H1 (cell line): Measurements from ENCODE around the gene SH2B2. TPM values are rescaled to one million over a fixed set of nuclear protein-coding genes. Genes with fewer than 3 reads are reported as not detected.
"Not testable (repeated sequence)": the region's sequence is repeated elsewhere in the genome, so short reads cannot be mapped to it uniquely, and the experiment has no call there.

Experiments
- CTCF ChIA-PET: fragments of 300-600 bp; sonication (Branson Sonifier 250); formaldehyde crosslinking; loops from one replicate; lab custom pipeline; 2021; ENCODE audit not compliant: partially characterized antibody; lab: Charles Lee
- POLR2A ChIA-PET: fragments of 300-600 bp; sonication (Branson Sonifier 250); formaldehyde crosslinking; loops from one replicate; lab custom pipeline; 2021; ENCODE audit warnings: inconsistent platforms; ENCODE audit not compliant: partially characterized antibody; lab: Charles Lee
- DNase-seq, 2 experiments: peaks; one replicate each; pipeline versions ENCODE4 v3.0.0 to v3.0.0-alpha.2; 2010 to 2022; ENCODE audit warnings: low spot score in 2 of 2, low read depth in 1 of 2, mixed read lengths in 1 of 2
- FAIRE-seq: peaks from 2 replicates; lab custom pipeline; 2011; peaks lifted over from hg19 to GRCh38; lab: Jason Lieb, UNC
- H2AFZ ChIP-seq: 2 replicates; pipeline ENCODE4 v1.8.1; 2012; ENCODE audit warnings: low read length, inconsistent platforms
- H2AK5ac ChIP-seq: 2 replicates; pipeline ENCODE4 v1.6.1; 2013; ENCODE audit warnings: low read depth, low read length
- H2BK120ac ChIP-seq: replicated peaks from 2 replicates; pipeline ENCODE3; 2013; ENCODE audit warnings: low read depth, low read length, inconsistent platforms
- H2BK12ac ChIP-seq: 2 replicates; pipeline ENCODE4 v1.6.1; 2013; ENCODE audit warnings: low read depth, low read length
- H2BK15ac ChIP-seq: 2 replicates; pipeline ENCODE4 v1.6.1; 2013; ENCODE audit warnings: low read length
- H2BK20ac ChIP-seq: 2 replicates; pipeline ENCODE4 v1.6.1; 2013; ENCODE audit warnings: low read length
- H2BK5ac ChIP-seq: 2 replicates; pipeline ENCODE4 v1.6.1; 2013; ENCODE audit warnings: low read depth, low read length
- H3K14ac ChIP-seq: 2 replicates; pipeline ENCODE4 v1.6.1; 2013; ENCODE audit warnings: inconsistent platforms; ENCODE audit not compliant: insufficient read length
- H3K18ac ChIP-seq: 2 replicates; pipeline ENCODE4 v1.6.1; 2013; ENCODE audit warnings: low read length; ENCODE audit errors: extremely low read depth
- H3K23ac ChIP-seq: 2 replicates; pipeline ENCODE4 v1.6.1; 2013; ENCODE audit warnings: inconsistent platforms; ENCODE audit not compliant: insufficient read length
- H3K23me2 ChIP-seq: 2 replicates; pipeline ENCODE4 v1.6.1; 2013; ENCODE audit warnings: low read depth, low read length
- H3K27ac ChIP-seq: 2 replicates; pipeline ENCODE4 v1.6.1; 2011; ENCODE audit warnings: low read depth, low read length, inconsistent platforms
- H3K27me3 ChIP-seq, 4 experiments: replicated peaks in 1 of 4; 1 replicate in 1 of 4; 2 replicates in 3 of 4; pipeline versions ENCODE4 v1.6.1 to v1.8.1; 2011 to 2013; ENCODE audit warnings: low read length in 3 of 4, mild to moderate bottlenecking in 3 of 4, inconsistent platforms in 2 of 4, mixed read lengths in 2 of 4, moderate library complexity in 1 of 4; ENCODE audit not compliant: control insufficient read depth in 3 of 4, insufficient read depth in 3 of 4; ENCODE audit errors: extremely low read depth in 1 of 4
- H3K36me3 ChIP-seq, 4 experiments: 2 replicates each; pipeline versions ENCODE4 v1.6.1 to v1.8.1; 2011 to 2013; ENCODE audit warnings: mild to moderate bottlenecking in 4 of 4, low read length in 3 of 4, moderate library complexity in 2 of 4, control low read depth in 1 of 4, inconsistent platforms in 1 of 4; ENCODE audit not compliant: insufficient read depth in 4 of 4, control insufficient read depth in 2 of 4
- H3K4ac ChIP-seq: replicated peaks from 2 replicates; pipeline ENCODE3; 2013; ENCODE audit warnings: low read length, low read depth, mixed read lengths, inconsistent platforms; ENCODE audit not compliant: insufficient read length
- H3K4me1 ChIP-seq, 4 experiments: replicated peaks in 1 of 4; 1 replicate in 1 of 4; 2 replicates in 3 of 4; pipeline versions ENCODE4 v1.6.1 to v1.8.1; 2011 to 2013; ENCODE audit warnings: low read length in 3 of 4, inconsistent platforms in 2 of 4, mixed read lengths in 1 of 4; ENCODE audit not compliant: insufficient read depth in 4 of 4, control insufficient read depth in 3 of 4
- H3K4me2 ChIP-seq, 2 experiments: 2 replicates each; pipeline versions ENCODE4 v1.6.1 to v1.8.1; 2011 to 2013; ENCODE audit warnings: low read depth in 2 of 2, low read length in 2 of 2, control low read depth in 1 of 2, inconsistent platforms in 1 of 2, mild to moderate bottlenecking in 1 of 2; ENCODE audit not compliant: insufficient read depth in 1 of 2
- H3K4me3 ChIP-seq, 4 experiments: fragments of 200-600, 300-600 bp in 1 of 4; sonication (generic), shearing (Covaris generic), sonication (Bioruptor Twin) in 1 of 4; 2 replicates each; pipeline versions ENCODE4 v1.5.1 to v1.8.1; 2011 to 2016; ENCODE audit warnings: low read length in 4 of 4, low read depth in 3 of 4, control low read depth in 2 of 4, inconsistent platforms in 2 of 4, mild to moderate bottlenecking in 2 of 4, mixed read lengths in 1 of 4, moderate library complexity in 1 of 4; ENCODE audit not compliant: insufficient read depth in 2 of 4; ENCODE audit errors: extremely low read depth in 1 of 4
- H3K56ac ChIP-seq: replicated peaks from 2 replicates; pipeline ENCODE3; 2013; ENCODE audit warnings: low read depth, mild to moderate bottlenecking, mixed read lengths, low read length, inconsistent platforms; ENCODE audit not compliant: insufficient read length
- H3K79me1 ChIP-seq: 2 replicates; pipeline ENCODE4 v1.6.1; 2013; ENCODE audit warnings: low read depth, low read length, control low read depth
- H3K79me2 ChIP-seq, 2 experiments: 2 replicates each; pipeline versions ENCODE4 v1.6.1 to v1.8.1; 2012 to 2013; ENCODE audit warnings: low read length in 2 of 2, mild to moderate bottlenecking in 2 of 2, inconsistent platforms in 1 of 2; ENCODE audit not compliant: insufficient read depth in 2 of 2, control insufficient read depth in 1 of 2
- H3K9ac ChIP-seq, 4 experiments: replicated peaks in 1 of 4; 1 replicate in 1 of 4; 2 replicates in 3 of 4; pipeline versions ENCODE4 v1.6.1 to v1.8.1; 2011 to 2013; ENCODE audit warnings: low read depth in 3 of 4, low read length in 3 of 4, control low read depth in 2 of 4, mild to moderate bottlenecking in 2 of 4, moderate library complexity in 2 of 4, inconsistent platforms in 1 of 4; ENCODE audit errors: extremely low read depth in 1 of 4
- H3K9me3 ChIP-seq, 2 experiments: 2 replicates each; pipeline versions ENCODE4 v1.6.1 to v1.8.1; 2012 to 2013; ENCODE audit warnings: mild to moderate bottlenecking in 2 of 2, moderate library complexity in 2 of 2, control low read depth in 1 of 2, inconsistent platforms in 1 of 2, low read depth in 1 of 2, low read length in 1 of 2, mixed read lengths in 1 of 2; ENCODE audit not compliant: insufficient read depth in 2 of 2
- H4K20me1 ChIP-seq, 2 experiments: replicated peaks in 1 of 2; 2 replicates each; pipeline versions ENCODE3 to v1.8.1; 2011 to 2013; ENCODE audit warnings: inconsistent platforms in 2 of 2, low read length in 2 of 2, mild to moderate bottlenecking in 1 of 2; ENCODE audit not compliant: insufficient read depth in 2 of 2, control insufficient read depth in 1 of 2
- H4K5ac ChIP-seq: 2 replicates; pipeline ENCODE4 v1.6.1; 2013; ENCODE audit warnings: low read length, low read depth, mixed read lengths, inconsistent platforms; ENCODE audit not compliant: insufficient read length
- H4K8ac ChIP-seq: 2 replicates; pipeline ENCODE4 v1.8.0; 2013; ENCODE audit warnings: mild to moderate bottlenecking, moderate library complexity, low read length, inconsistent platforms; ENCODE audit not compliant: insufficient read depth; ENCODE audit errors: extremely low read depth
- H4K91ac ChIP-seq: replicated peaks from 2 replicates; pipeline ENCODE3; 2013; ENCODE audit warnings: low read length, mixed read lengths, inconsistent platforms; ENCODE audit not compliant: insufficient read length
- WGBS, 2 experiments: shearing (Covaris generic) in 1 of 2; methylation state at CpG; one replicate each; pipeline versions ENCODE4 v1.1.6 to v1.1.7; 2013 to 2015; ENCODE audit warnings: low lambda C conversion rate in 2 of 2, mixed read lengths in 2 of 2, inconsistent platforms in 1 of 2, low coverage in 1 of 2, missing lambda C conversion rate in 1 of 2; ENCODE audit not compliant: insufficient replicate concordance in 2 of 2, insufficient coverage in 1 of 2, insufficient read length in 1 of 2; ENCODE audit errors: extremely low coverage in 1 of 2, missing lambda C conversion rate in 1 of 2; 5-methylcytosine and 5-hydroxymethylcytosine counted together
- polyA plus RNA-seq, 7 experiments: library from polyadenylated mRNA; depleted of rRNA in 3 of 7; stranded (reverse) in 5 of 7; unstranded in 2 of 7; fragments of >200 nt in 5 of 7; fragments of 200-250 nt in 2 of 7; gene quantifications; 1 replicate in 5 of 7; 2 replicates in 1 of 7; 4 replicates in 1 of 7; pipeline versions ENCODE4 v1.2.1 to v1.2.3, GENCODE V29; 2011 to 2013; ENCODE audit warnings: missing spikeins in 2 of 7, mixed read lengths in 2 of 7
- total RNA-seq: library from RNA; stranded (reverse); fragmentation: NEBNext Ultra II Directional; extraction: Animal tissue kit (Norgen Biotek cat#: 25700); gene quantifications from 2 replicates; pipeline ENCODE4 v1.2.1, GENCODE V29; 2021

SH2B2 gene
- total and polyA plus RNA-seq, 2 of the 8 experiments (the other 6 are each of a cell fraction or from before 2014, with no cell fraction given): 11.5 to 18.7 TPM

DNA sequence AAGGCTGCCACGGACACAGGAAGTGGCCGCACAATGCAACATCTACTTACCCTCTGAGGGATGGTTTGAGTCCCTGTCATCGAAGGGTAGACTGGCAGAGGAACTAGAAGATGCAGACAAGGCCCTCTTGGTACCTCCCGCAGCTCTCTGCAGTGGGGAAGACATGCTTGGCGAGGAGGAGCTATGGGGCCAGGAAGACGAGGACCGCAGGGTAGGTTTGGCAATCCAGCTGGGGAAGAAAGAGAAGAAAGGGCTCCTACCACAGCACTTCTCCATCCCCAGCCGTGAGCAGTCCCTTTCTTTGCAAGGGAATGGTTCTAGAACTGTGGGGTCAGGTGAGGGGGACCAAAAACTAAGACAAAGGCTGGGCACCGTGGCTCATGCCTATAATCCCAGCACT lies 42.7 kb downstream of the SH2B2 start:
- H4K20me1 ChIP-seq, H3K27ac ChIP-seq, H3K23me2 ChIP-seq, H3K4ac ChIP-seq, H3K14ac ChIP-seq, H3K56ac ChIP-seq, H2BK5ac ChIP-seq, H2AK5ac ChIP-seq, H3K79me1 ChIP-seq, H3K79me2 ChIP-seq, H3K36me3 ChIP-seq, H4K5ac ChIP-seq, H2BK20ac ChIP-seq, H3K4me1 ChIP-seq, DNase-seq, H3K4me2 ChIP-seq, H4K8ac ChIP-seq, H2BK120ac ChIP-seq, H2AFZ ChIP-seq, H3K4me3 ChIP-seq, H2BK15ac ChIP-seq, H4K91ac ChIP-seq, FAIRE-seq, H3K9ac ChIP-seq, H3K27me3 ChIP-seq, POLR2A ChIA-PET, H3K18ac ChIP-seq, H3K9me3 ChIP-seq, H3K23ac ChIP-seq, H2BK12ac ChIP-seq: not testable (repeated sequence)
- CTCF ChIA-PET: interaction anchor here (1.5 kb wide), 1 partner anchor 28 kb away, joined by 4 read pairs; no protein-coding TSS in a partner anchor
- 69% methylated on average over 6 of the region's 9 CpGs; no CpG with 5 or more reads in 1 of the 2 experiments for WGBS, 2 experiments
